DND-41 (cell line): ENCODE data around the gene YLPM1.
"Not testable (repeated sequence)": the region's sequence is repeated elsewhere in the genome, so short reads cannot be mapped to it uniquely, and the experiment has no call there.

Experiments used
- ATAC-seq: fragments of 200-7000 bp; cut with Tn5 transposase; 3 replicates; pipeline ENCODE4 v1.9.1; 2021; ENCODE audit warnings: low read depth; ENCODE audit not compliant: insufficient read depth
- DNase-seq: peaks from one replicate; pipeline ENCODE4 v3.0.0-alpha.2; 2020
- H2AFZ ChIP-seq: 2 replicates; pipeline ENCODE4 v1.6.0; 2012; ENCODE audit warnings: low read depth, low read length
- H3K27ac ChIP-seq: 2 replicates; pipeline ENCODE4 v1.5.1; 2012; ENCODE audit warnings: low read length, inconsistent platforms
- H3K27me3 ChIP-seq: fragments of 200-600 bp; sonication (generic); 2 replicates; pipeline ENCODE4 v1.6.0; 2012; ENCODE audit warnings: low read length, mild to moderate bottlenecking, inconsistent platforms; ENCODE audit not compliant: insufficient read depth, poor library complexity
- H3K36me3 ChIP-seq: 2 replicates; pipeline ENCODE4 v1.5.1; 2012; ENCODE audit warnings: low read length, inconsistent platforms; ENCODE audit not compliant: insufficient read depth
- H3K4me1 ChIP-seq: 2 replicates; pipeline ENCODE4 v1.5.1; 2012; ENCODE audit warnings: mild to moderate bottlenecking, low read length; ENCODE audit not compliant: insufficient read depth
- H3K4me2 ChIP-seq: 2 replicates; pipeline ENCODE4 v1.6.0; 2012; ENCODE audit warnings: mild to moderate bottlenecking, moderate library complexity, low read length, inconsistent platforms; ENCODE audit not compliant: insufficient read depth
- H3K4me3 ChIP-seq, 2 experiments: fragments of 200-600 bp in 1 of 2; shearing (Covaris generic) in 1 of 2; 2 replicates each; pipeline ENCODE4 v1.5.1; 2012 to 2016; ENCODE audit warnings: inconsistent platforms in 2 of 2, low read length in 2 of 2, mild to moderate bottlenecking in 2 of 2, low read depth in 1 of 2, moderate library complexity in 1 of 2
- H3K79me2 ChIP-seq: 2 replicates; pipeline ENCODE4 v1.6.0; 2012; ENCODE audit warnings: low read length, inconsistent platforms; ENCODE audit not compliant: insufficient read depth
- H3K9ac ChIP-seq: 2 replicates; pipeline ENCODE4 v1.6.0; 2012; ENCODE audit warnings: low read depth, mild to moderate bottlenecking, inconsistent platforms, low read length, moderate library complexity
- H3K9me3 ChIP-seq: 2 replicates; pipeline ENCODE4 v1.5.1; 2012; ENCODE audit warnings: low read length, moderate library complexity, mild to moderate bottlenecking, inconsistent platforms; ENCODE audit not compliant: insufficient read depth, severe bottlenecking
- H4K20me1 ChIP-seq: 2 replicates; pipeline ENCODE4 v1.6.0; 2012; ENCODE audit warnings: low read length; ENCODE audit not compliant: insufficient read depth
- CTCF ChIP-seq: IDR thresholded peaks from 2 replicates; pipeline ENCODE4 v1.5.1; 2012; ENCODE audit warnings: borderline replicate concordance, low read length, moderate library complexity, mild to moderate bottlenecking; ENCODE audit not compliant: poor library complexity, severe bottlenecking; ENCODE audit errors: extremely low read depth
- EZH2 ChIP-seq: IDR thresholded peaks from 3 replicates; pipeline ENCODE4 v1.6.1; 2012; ENCODE audit warnings: borderline replicate concordance, low read depth, mild to moderate bottlenecking, moderate library complexity, low read length, inconsistent platforms; ENCODE audit not compliant: severe bottlenecking

YLPM1 gene

GRCh38 chr14:74754157-74754556, 9.0 kb upstream of the YLPM1 start:
- no peak for ATAC-seq
- no peak overlapping the region for H3K9ac ChIP-seq
- H4K20me1 ChIP-seq: no peaks in the 10 kb centered on the region
- H2AFZ ChIP-seq: no peak overlapping the region
- no peak overlapping the region for H3K27ac ChIP-seq
- H3K36me3 ChIP-seq: no peaks in the 10 kb centered on the region
- DNase-seq: no peak
- no peaks in the 10 kb centered on the region for H3K79me2 ChIP-seq
- no peak for TF ChIP-seq EZH2
- TF ChIP-seq CTCF: no peak
- H3K4me1 ChIP-seq: no peaks in the 10 kb centered on the region
- H3K9me3 ChIP-seq: peaks cover 8% of the 10 kb centered on the region
- H3K4me2 ChIP-seq: no peak overlapping the region
- H3K27me3 ChIP-seq: no peaks in the 10 kb centered on the region
- H3K4me3 ChIP-seq: no peak overlapping the region

- Histone ChIP-seq H3K36me3 (no peaks in the 10 kb centered on the region), H3K9me3 (peaks cover 8% of the 10 kb centered on the region), H3K4me3 (no peak overlapping the region), H3K27me3 (no peaks in the 10 kb centered on the region), H4K20me1 (no peaks in the 10 kb centered on the region), H3K9ac (no peak overlapping the region), H3K79me2 (no peaks in the 10 kb centered on the region), H3K4me2 (no peak overlapping the region), H3K27ac (no peak overlapping the region), H2AFZ (no peak overlapping the region), H3K4me1 (no peaks in the 10 kb centered on the region)
- TF ChIP-seq CTCF (no peak), EZH2 (no peak)
- ATAC-seq (no peak), DNase-seq (no peak)
These were observed 8.2 kb upstream of the YLPM1 start for GRCh38 chr14:74754899-74755298.

- Histone ChIP-seq H3K27me3 (no peaks in the 10 kb centered on the region), H3K27ac (no peak overlapping the region), H3K9ac (no peak overlapping the region), H2AFZ (no peak overlapping the region), H3K9me3 (peaks cover 8% of the 10 kb centered on the region), H3K4me3 (no peak overlapping the region), H3K36me3 (no peaks in the 10 kb centered on the region), H3K4me2 (no peak overlapping the region), H4K20me1 (no peaks in the 10 kb centered on the region), H3K4me1 (no peaks in the 10 kb centered on the region), H3K79me2 (no peaks in the 10 kb centered on the region)
- ATAC-seq (no peak), DNase-seq (no peak)
- TF ChIP-seq CTCF (no peak), EZH2 (no peak)
These were observed 6.8 kb upstream of the YLPM1 start for GRCh38 chr14:74756326-74756725.

GRCh38 chr14:74758505-74758904, 4.6 kb upstream of the YLPM1 start:
- peaks cover 12% of the 10 kb centered on the region for H3K79me2 ChIP-seq
- peaks cover 11% of the 10 kb centered on the region for H3K4me1 ChIP-seq
- H3K9ac ChIP-seq, H4K20me1 ChIP-seq, H2AFZ ChIP-seq, H3K27me3 ChIP-seq, ATAC-seq, H3K9me3 ChIP-seq, H3K4me2 ChIP-seq, H3K27ac ChIP-seq, H3K36me3 ChIP-seq, H3K4me3 ChIP-seq, DNase-seq: not testable (repeated sequence)
